ENCODE measurements around the gene CIAO2B. TPM values are rescaled to one million over a fixed set of nuclear protein-coding genes. Genes with fewer than 3 reads are reported as not detected.

Gene CIAO2B
- total RNA-seq, 4 donors from 2014 or later = 15.3 to 93.8 (median 51.6) TPM

DNA sequence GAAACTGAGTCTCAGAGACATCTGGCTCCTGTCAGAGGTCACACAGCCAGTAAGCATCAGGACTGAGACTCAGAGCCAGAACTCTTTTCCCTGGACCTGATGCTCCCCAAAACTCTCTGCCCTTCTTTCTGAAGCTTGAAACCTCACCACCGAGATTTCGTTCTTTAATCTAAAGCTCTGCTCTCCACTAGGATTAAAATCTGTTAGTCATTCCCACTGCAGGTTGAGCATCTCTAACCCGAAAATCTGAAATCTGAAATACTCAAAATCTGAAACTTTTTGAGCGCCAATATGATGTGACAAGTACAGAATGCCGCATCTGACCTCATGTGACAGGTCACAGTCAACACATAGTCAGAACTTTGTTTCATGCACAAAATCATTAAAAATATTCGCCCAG, 17.7 kb downstream of the CIAO2B start:
- TF ChIP-seq POLR2AphosphoS5 (IDR thresholded peaks at IDR 0.05) (no peak), EP300 (IDR thresholded peaks at IDR 0.05; ENCODE audit: low read depth) (no peak), POLR2A (IDR thresholded peaks at IDR 0.05) (no peak)
- TF ChIP-seq, protein P1, sequence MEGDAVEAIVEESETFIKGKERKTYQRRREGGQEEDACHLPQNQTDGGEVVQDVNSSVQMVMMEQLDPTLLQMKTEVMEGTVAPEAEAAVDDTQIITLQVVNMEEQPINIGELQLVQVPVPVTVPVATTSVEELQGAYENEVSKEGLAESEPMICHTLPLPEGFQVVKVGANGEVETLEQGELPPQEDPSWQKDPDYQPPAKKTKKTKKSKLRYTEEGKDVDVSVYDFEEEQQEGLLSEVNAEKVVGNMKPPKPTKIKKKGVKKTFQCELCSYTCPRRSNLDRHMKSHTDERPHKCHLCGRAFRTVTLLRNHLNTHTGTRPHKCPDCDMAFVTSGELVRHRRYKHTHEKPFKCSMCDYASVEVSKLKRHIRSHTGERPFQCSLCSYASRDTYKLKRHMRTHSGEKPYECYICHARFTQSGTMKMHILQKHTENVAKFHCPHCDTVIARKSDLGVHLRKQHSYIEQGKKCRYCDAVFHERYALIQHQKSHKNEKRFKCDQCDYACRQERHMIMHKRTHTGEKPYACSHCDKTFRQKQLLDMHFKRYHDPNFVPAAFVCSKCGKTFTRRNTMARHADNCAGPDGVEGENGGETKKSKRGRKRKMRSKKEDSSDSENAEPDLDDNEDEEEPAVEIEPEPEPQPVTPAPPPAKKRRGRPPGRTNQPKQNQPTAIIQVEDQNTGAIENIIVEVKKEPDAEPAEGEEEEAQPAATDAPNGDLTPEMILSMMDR (IDR thresholded peaks at IDR 0.05) = no peak
- WGBS, 2 donors (ENCODE audit: low coverage in 1 of 2) = 70 to 79% methylated on average over 2 to 6 of the region's 6 CpGs

DNA sequence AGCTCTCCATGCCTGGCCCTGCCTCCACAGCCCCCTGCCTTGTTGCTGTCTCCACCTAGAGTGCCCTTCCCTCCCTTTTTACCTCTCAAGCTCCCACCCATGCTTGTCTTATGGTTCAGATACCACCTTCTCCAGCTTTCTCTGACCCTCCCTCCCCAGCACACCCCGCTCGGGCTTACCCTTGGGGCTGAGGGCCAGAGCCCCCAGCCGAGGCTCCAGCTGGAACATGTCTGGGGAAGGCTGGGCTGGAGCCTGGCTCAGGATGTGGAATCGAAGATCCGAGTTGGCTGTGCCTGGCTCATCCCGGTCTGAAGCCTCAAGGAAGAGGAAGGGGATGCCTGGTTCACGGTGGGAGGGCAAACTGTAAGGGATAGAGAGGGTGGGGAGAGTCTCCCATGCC, 19.2 kb downstream of the CIAO2B start:
- Histone ChIP-seq H3K4me3 (no peak overlapping the region), H3K4me1 (peaks cover 0 to 9% (median 6%) of the 10 kb centered on the region in 4 donors), H3K9me3 (no peaks in the 10 kb centered on the region), H3K36me3 (no peaks in the 10 kb centered on the region), H3K27ac (no peak overlapping the region), H3K27me3 (no peaks in the 10 kb centered on the region)
- TF ChIP-seq POLR2AphosphoS5 (IDR thresholded peaks at IDR 0.05) (no peak), EP300 (IDR thresholded peaks at IDR 0.05; ENCODE audit: low read depth) (no peak), POLR2A (IDR thresholded peaks at IDR 0.05) (no peak)
- TF ChIP-seq, protein P1 (IDR thresholded peaks at IDR 0.05) = no peak
- DNase-seq = no peak
- in situ Hi-C loops (cut with MboI; ENCODE audit: low pct_ligation_motif_present in 1 of 4, low pct_unique_long_range_greater_than_20kb in 1 of 4, low sequenced_read_pairs in 3 of 4) (no loop called here), intact Hi-C loops (cut with DNase I; ENCODE audit: low total_unique reads) (no loop called here)
- WGBS, 2 donors (ENCODE audit: low coverage in 1 of 2) = 76 to 80% methylated on average over 1 to 7 of the region's 7 CpGs

More for the DNA sequence above, 17.7 kb downstream of the CIAO2B start:
- intact Hi-C loops (cut with DNase I; ENCODE audit: low total_unique reads) = no loop called here
- Histone ChIP-seq H3K4me3 (no peak overlapping the region), H3K4me1 (peaks cover 1 to 9% (median 7%) of the 10 kb centered on the region in 4 donors), H3K9me3 (no peaks in the 10 kb centered on the region), H3K27ac (no peak overlapping the region), H3K36me3 (no peaks in the 10 kb centered on the region), H3K27me3 (no peaks in the 10 kb centered on the region)
- in situ Hi-C loops (cut with MboI; ENCODE audit: low pct_ligation_motif_present in 1 of 4, low pct_unique_long_range_greater_than_20kb in 1 of 4, low sequenced_read_pairs in 3 of 4) = no loop called here
- DNase-seq = no peak

DNA sequence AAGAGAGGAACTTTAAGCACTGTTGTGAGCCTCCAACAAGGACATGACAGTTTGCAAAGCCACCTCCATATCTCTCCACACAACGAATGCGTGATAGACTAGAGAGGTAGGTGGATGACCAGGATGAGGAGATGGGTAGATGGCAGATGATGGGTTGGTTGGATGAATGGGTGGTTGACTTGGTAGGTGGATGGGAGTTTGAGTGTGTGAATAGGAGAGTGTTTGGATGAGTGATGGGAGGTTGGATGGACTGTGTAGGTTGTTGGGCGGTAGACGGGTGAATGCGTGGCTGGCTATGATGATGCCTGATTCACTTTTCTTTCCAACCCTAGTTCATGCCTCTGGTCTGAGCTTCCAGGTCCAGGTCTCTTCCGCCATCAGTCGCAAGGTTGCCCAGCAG, 19.7 kb downstream of the CIAO2B start:
- intact Hi-C loops (cut with DNase I; ENCODE audit: low total_unique reads) = no loop called here
- 94 to 95% methylated on average over 6 to 7 of the region's 7 CpGs for WGBS, 2 donors (ENCODE audit: low coverage in 1 of 2)
- H3K36me3 ChIP-seq = no peaks in the 10 kb centered on the region

DNA sequence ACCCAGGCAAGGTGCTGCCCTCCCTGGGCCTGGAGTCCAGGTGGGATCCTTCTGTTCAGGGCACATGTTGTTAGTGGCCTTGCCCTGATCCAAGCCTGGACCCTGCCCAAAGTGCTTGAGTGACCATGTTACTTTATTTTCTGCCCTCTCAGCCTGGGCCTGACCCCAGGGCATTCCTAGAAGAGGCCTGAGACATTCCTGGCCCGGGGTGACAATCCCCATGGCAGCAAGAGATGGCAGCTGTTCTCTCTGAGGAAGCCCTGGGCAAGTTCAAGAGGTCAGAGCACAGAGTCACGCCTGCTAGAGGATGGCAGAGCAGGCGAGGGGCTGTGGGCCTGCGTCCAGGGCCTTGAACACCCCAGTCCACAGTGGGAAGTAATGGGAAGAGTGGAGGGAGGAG, 20.5 kb downstream of the CIAO2B start:
- WGBS, 2 donors (ENCODE audit: low coverage in 1 of 2) = 78% methylated on average over 4 of the region's 4 CpGs; no CpG with 5 or more reads in 1 of the 2 donors
- Histone ChIP-seq H3K4me1 (peaks cover 0 to 2% (median 1%) of the 10 kb centered on the region in 4 donors), H3K27me3 (no peaks in the 10 kb centered on the region), H3K36me3 (no peaks in the 10 kb centered on the region), H3K9me3 (no peaks in the 10 kb centered on the region), H3K27ac (no peak overlapping the region), H3K4me3 (no peak overlapping the region)
- no peak for DNase-seq
- TF ChIP-seq EP300 (IDR thresholded peaks at IDR 0.05; ENCODE audit: low read depth) (no peak), POLR2A (IDR thresholded peaks at IDR 0.05) (no peak), POLR2AphosphoS5 (IDR thresholded peaks at IDR 0.05) (no peak)
- TF ChIP-seq, protein P1 (IDR thresholded peaks at IDR 0.05) = no peak
- intact Hi-C loops (cut with DNase I; ENCODE audit: low total_unique reads) (no loop called here), in situ Hi-C loops (cut with MboI; ENCODE audit: low pct_ligation_motif_present in 1 of 4, low pct_unique_long_range_greater_than_20kb in 1 of 4, low sequenced_read_pairs in 3 of 4) (no loop called here)

More for the DNA sequence above, 19.7 kb downstream of the CIAO2B start:
- in situ Hi-C loops (cut with MboI; ENCODE audit: low pct_ligation_motif_present in 1 of 4, low pct_unique_long_range_greater_than_20kb in 1 of 4, low sequenced_read_pairs in 3 of 4) = no loop called here
- Histone ChIP-seq H3K4me1 (peaks cover 0 to 9% (median 6%) of the 10 kb centered on the region in 4 donors), H3K9me3 (no peaks in the 10 kb centered on the region), H3K27ac (no peak overlapping the region), H3K4me3 (no peak overlapping the region), H3K27me3 (no peaks in the 10 kb centered on the region)
- TF ChIP-seq EP300 (IDR thresholded peaks at IDR 0.05; ENCODE audit: low read depth) = no peak
- no peak for TF ChIP-seq POLR2A (IDR thresholded peaks at IDR 0.05)
- TF ChIP-seq, protein P1 (IDR thresholded peaks at IDR 0.05) = no peak
- no peak for TF ChIP-seq POLR2AphosphoS5 (IDR thresholded peaks at IDR 0.05)
- no peak for DNase-seq
